B cell (primary cell): ENCODE measurements around the gene ARHGAP32. TPM values are rescaled to one million over a fixed set of nuclear protein-coding genes. Genes with fewer than 3 reads are reported as not detected.

ENCODE experiments used
- ATAC-seq: fragments of 200-7000 bp; cut with Tn5 transposase; one replicate; pipeline ENCODE4 v1.10.0; 2021; ENCODE audit warnings: low read depth, mild to moderate bottlenecking, moderate number of reproducible peaks, moderate library complexity
- CTCF ChIA-PET: fragments of 350-600 bp; sonication (Branson Sonifier 250); formaldehyde crosslinking; loops from one replicate; lab custom pipeline; 2021; ENCODE audit warnings: antibody characterized with exemption, inconsistent platforms; lab: Charles Lee
- POLR2A ChIA-PET: fragments of 350-600 bp; sonication (Branson Sonifier 250); formaldehyde crosslinking; loops from one replicate; lab custom pipeline; 2021; ENCODE audit warnings: antibody characterized with exemption; lab: Charles Lee
- DNase-seq: peaks from one replicate; pipeline ENCODE4 v3.0.0; 2013
- H2AFZ ChIP-seq: 2 replicates; pipeline ENCODE4 v1.6.1; 2012; ENCODE audit warnings: mild to moderate bottlenecking, low read depth, low read length; ENCODE audit not compliant: insufficient read depth, poor library complexity, severe bottlenecking
- H3K27ac ChIP-seq, 2 donors: 1 replicate in 1 of 2; 2 replicates in 1 of 2; pipeline ENCODE4 v1.5.1; 2012 to 2013; ENCODE audit warnings: low read length in 2 of 2, mild to moderate bottlenecking in 2 of 2, moderate library complexity in 1 of 2
- H3K27me3 ChIP-seq, 4 experiments: fragments of 200-600 bp in 1 of 4; sonication (generic) in 1 of 4; replicated peaks in 1 of 4; 1 replicate in 2 of 4; 2 replicates in 2 of 4; pipeline versions ENCODE4 v1.6.1 to v1.7.0; 2013 to 2016; ENCODE audit warnings: low read length in 3 of 4, mild to moderate bottlenecking in 2 of 4, mixed read lengths in 1 of 4, moderate library complexity in 1 of 4; ENCODE audit not compliant: insufficient read depth in 4 of 4, control insufficient read depth in 3 of 4; ENCODE audit errors: control extremely low read depth in 1 of 4
- H3K36me3 ChIP-seq, 2 experiments: replicated peaks in 1 of 2; 1 replicate in 1 of 2; 2 replicates in 1 of 2; pipeline versions ENCODE4 v1.6.1 to v1.7.1; 2013; ENCODE audit warnings: low read length in 1 of 2; ENCODE audit not compliant: insufficient read depth in 2 of 2, control insufficient read depth in 1 of 2; ENCODE audit errors: control extremely low read depth in 1 of 2, extremely low read depth in 1 of 2
- H3K4me1 ChIP-seq, 2 donors: fragments of 200-600 bp in 1 of 2; sonication (generic) in 1 of 2; 1 replicate in 1 of 2; 2 replicates in 1 of 2; pipeline versions ENCODE4 v1.5.1 to v1.6.1; 2013 to 2017; ENCODE audit warnings: low read length in 2 of 2; ENCODE audit not compliant: control insufficient read depth in 2 of 2, insufficient read depth in 2 of 2
- H3K4me2 ChIP-seq: replicated peaks from 2 replicates; pipeline ENCODE3; 2012; ENCODE audit warnings: mild to moderate bottlenecking, low read depth, low read length; ENCODE audit not compliant: poor library complexity, severe bottlenecking
- H3K4me3 ChIP-seq, 5 experiments: fragments of 200-600 bp in 1 of 5; sonication (generic) in 1 of 5; 1 replicate in 3 of 5; 2 replicates in 2 of 5; pipeline versions ENCODE4 v1.5.1 to v1.7.0; 2011 to 2016; ENCODE audit warnings: low read length in 4 of 5, mild to moderate bottlenecking in 4 of 5, low read depth in 2 of 5, control low read depth in 1 of 5, moderate library complexity in 1 of 5; ENCODE audit not compliant: insufficient read depth in 1 of 5; ENCODE audit errors: control extremely low read depth in 1 of 5, extremely low read depth in 1 of 5
- H3K79me2 ChIP-seq: fragments of 200-600 bp; sonication (generic); one replicate; pipeline ENCODE4 v1.6.0; 2016; ENCODE audit warnings: low read length; ENCODE audit not compliant: control insufficient read depth, insufficient read depth
- H3K9ac ChIP-seq: fragments of 200-600 bp; sonication (generic); 2 replicates; pipeline ENCODE4 v1.6.1; 2017; ENCODE audit warnings: mild to moderate bottlenecking, low read length, moderate library complexity
- H3K9me3 ChIP-seq, 3 donors: one replicate each; pipeline versions ENCODE4 v1.6.1 to v1.7.1; 2013; ENCODE audit warnings: low read length in 2 of 3; ENCODE audit not compliant: control insufficient read depth in 2 of 3, insufficient read depth in 1 of 3; ENCODE audit errors: control extremely low read depth in 1 of 3
- H4K20me1 ChIP-seq: 2 replicates; pipeline ENCODE4 v1.6.0; 2012; ENCODE audit warnings: mild to moderate bottlenecking, low read length; ENCODE audit not compliant: insufficient read depth, control insufficient read depth, poor library complexity, severe bottlenecking
- H3K27ac Mint-ChIP-seq: one replicate; pipeline ENCODE4 v1.8.0; 2021; ENCODE audit warnings: mixed read lengths
- H3K27me3 Mint-ChIP-seq: one replicate; pipeline ENCODE4 v1.8.0; 2021; ENCODE audit warnings: mixed read lengths
- H3K4me1 Mint-ChIP-seq: one replicate; pipeline ENCODE4 v1.8.0; 2021; ENCODE audit warnings: mixed read lengths
- H3K4me3 Mint-ChIP-seq: one replicate; pipeline ENCODE4 v1.8.0; 2021; ENCODE audit warnings: mixed read lengths
- H3K9me3 Mint-ChIP-seq: one replicate; pipeline ENCODE4 v1.8.0; 2022; ENCODE audit warnings: mixed read lengths; ENCODE audit not compliant: insufficient read depth
- EZH2 ChIP-seq: IDR thresholded peaks from 2 replicates; pipeline ENCODE4 v1.6.1; 2012; ENCODE audit warnings: borderline replicate concordance, low read depth, mild to moderate bottlenecking, moderate library complexity, low read length; ENCODE audit not compliant: insufficient read depth, poor library complexity, severe bottlenecking
- WGBS: methylation state at CpG from one replicate; pipeline ENCODE4 v1.1.5; 2013; ENCODE audit warnings: missing lambda C conversion rate; ENCODE audit not compliant: insufficient coverage; 5-methylcytosine and 5-hydroxymethylcytosine counted together
- intact Hi-C: fragments of 100-400 bp; cut with micrococcal nuclease; formaldehyde crosslinking; loops from one replicate; pipeline ENCODE4 v1.10.0; 2022
- polyA plus RNA-seq: library from polyadenylated mRNA; depleted of rRNA; stranded (reverse); fragments of >200 nt; gene quantifications from 2 replicates; pipeline ENCODE4 v1.2.3, GENCODE V29; 2012
- total RNA-seq, 2 donors: library from RNA; stranded (reverse); fragments of 120-200 nt in 1 of 2; gene quantifications; 1 replicate in 1 of 2; 2 replicates in 1 of 2; pipeline versions ENCODE4 v1.2.3 to v1.2.4, GENCODE V29; 2013 to 2022
- TF ChIP-seq, protein P1 (sequence below): fragments of 200-600 bp; IDR thresholded peaks from one replicate; pipeline ENCODE4 v1.8.0; 2022; ENCODE audit warnings: antibody characterized with exemption, mild to moderate bottlenecking

Gene ARHGAP32
- total and polyA plus RNA-seq, 2 donors (not counting 1 experiment from before 2014, with no cell fraction given): 4.4 to 10.6 TPM

DNA sequence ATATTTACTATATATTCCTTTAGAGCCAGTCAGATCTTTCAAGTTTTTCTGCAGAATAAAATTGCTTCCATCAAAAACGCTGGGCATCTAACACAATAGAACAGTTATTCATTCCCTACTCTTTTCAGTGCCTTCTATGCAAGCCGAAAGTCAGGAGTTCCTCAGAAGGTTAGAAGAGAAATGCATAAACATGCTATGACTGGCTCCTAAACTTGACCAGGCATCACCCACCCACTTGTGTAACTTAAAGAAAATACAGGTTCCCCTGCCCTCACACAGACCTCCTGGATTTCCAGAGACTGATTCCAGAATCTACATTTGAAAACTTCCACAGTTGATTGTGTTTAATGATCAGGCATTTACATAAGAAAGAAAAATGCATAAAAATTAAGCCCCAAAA, 19.3 kb upstream of the ARHGAP32 start:
- Mint-ChIP-seq H3K4me1 (peaks cover 1% of the 10 kb centered on the region), H3K4me3 (no peak overlapping the region), H3K9me3 (no peaks in the 10 kb centered on the region), H3K27ac (no peak overlapping the region), H3K27me3 (peaks cover 6% of the 10 kb centered on the region)
- intact Hi-C loops: no loop called here
- Histone ChIP-seq H4K20me1 (no peaks in the 10 kb centered on the region), H3K4me1 (no peaks in the 10 kb centered on the region), H2AFZ (no peak overlapping the region), H3K9ac (no peak overlapping the region), H3K79me2 (peaks cover 9% of the 10 kb centered on the region), H3K36me3 (peaks cover 0 to 1% of the 10 kb centered on the region in 2 experiments), H3K9me3 (no peaks in the 10 kb centered on the region), H3K4me2 (no peak overlapping the region), H3K27ac (no peak overlapping the region), H3K4me3 (no peak overlapping the region), H3K27me3 (no peaks in the 10 kb centered on the region)
- ChIA-PET CTCF (no interaction called here), POLR2A (no interaction called here)
- no peak for TF ChIP-seq EZH2
- TF ChIP-seq, protein P1, sequence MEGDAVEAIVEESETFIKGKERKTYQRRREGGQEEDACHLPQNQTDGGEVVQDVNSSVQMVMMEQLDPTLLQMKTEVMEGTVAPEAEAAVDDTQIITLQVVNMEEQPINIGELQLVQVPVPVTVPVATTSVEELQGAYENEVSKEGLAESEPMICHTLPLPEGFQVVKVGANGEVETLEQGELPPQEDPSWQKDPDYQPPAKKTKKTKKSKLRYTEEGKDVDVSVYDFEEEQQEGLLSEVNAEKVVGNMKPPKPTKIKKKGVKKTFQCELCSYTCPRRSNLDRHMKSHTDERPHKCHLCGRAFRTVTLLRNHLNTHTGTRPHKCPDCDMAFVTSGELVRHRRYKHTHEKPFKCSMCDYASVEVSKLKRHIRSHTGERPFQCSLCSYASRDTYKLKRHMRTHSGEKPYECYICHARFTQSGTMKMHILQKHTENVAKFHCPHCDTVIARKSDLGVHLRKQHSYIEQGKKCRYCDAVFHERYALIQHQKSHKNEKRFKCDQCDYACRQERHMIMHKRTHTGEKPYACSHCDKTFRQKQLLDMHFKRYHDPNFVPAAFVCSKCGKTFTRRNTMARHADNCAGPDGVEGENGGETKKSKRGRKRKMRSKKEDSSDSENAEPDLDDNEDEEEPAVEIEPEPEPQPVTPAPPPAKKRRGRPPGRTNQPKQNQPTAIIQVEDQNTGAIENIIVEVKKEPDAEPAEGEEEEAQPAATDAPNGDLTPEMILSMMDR: no peak
- no peak for DNase-seq
- 80% methylated on average over 1 of the region's 2 CpGs for WGBS
- ATAC-seq: no peak

DNA sequence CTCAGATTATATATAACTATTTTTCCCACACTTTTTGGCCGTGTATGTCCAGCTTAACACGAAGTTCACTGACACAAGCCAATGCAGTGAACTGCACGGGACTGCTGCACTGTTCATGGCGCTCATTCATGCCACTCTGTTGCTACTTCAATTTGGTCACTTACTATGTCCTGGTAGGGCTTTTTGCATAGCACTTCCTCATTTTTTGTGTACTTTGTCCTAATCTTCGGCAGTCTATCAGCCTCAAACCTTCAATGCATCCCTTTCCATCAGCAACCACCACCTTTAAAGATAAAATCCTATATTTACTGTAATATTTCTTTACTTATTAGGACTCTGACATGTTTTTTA, 18.7 kb upstream of the ARHGAP32 start:
- Mint-ChIP-seq H3K27me3 (peaks cover 6% of the 10 kb centered on the region), H3K9me3 (no peaks in the 10 kb centered on the region), H3K27ac (no peak overlapping the region), H3K4me3 (no peak overlapping the region), H3K4me1 (peaks cover 1% of the 10 kb centered on the region)
- DNase-seq (no peak), ATAC-seq (no peak)
- POLR2A ChIA-PET: no interaction called here
- no peak overlapping the region for H3K4me3 ChIP-seq
- intact Hi-C loops: no loop called here
- TF ChIP-seq EZH2: no peak
- peaks cover 0 to 1% of the 10 kb centered on the region in 2 experiments for H3K36me3 ChIP-seq
- H3K9ac ChIP-seq: no peak overlapping the region
- no peak overlapping the region for H3K27ac ChIP-seq
- H3K27me3 ChIP-seq: no peaks in the 10 kb centered on the region
- H3K4me1 ChIP-seq: no peaks in the 10 kb centered on the region
- no peaks in the 10 kb centered on the region for H3K9me3 ChIP-seq
- H2AFZ ChIP-seq: no peak overlapping the region
- H4K20me1 ChIP-seq: no peaks in the 10 kb centered on the region
- CTCF ChIA-PET: no interaction called here
- 90% methylated on average over 4 of the region's 5 CpGs for WGBS
- peaks cover 8% of the 10 kb centered on the region for H3K79me2 ChIP-seq
- no peak overlapping the region for H3K4me2 ChIP-seq
